SIG-M5 treated with dmso at 0.1 percent for 504 hours (cell line): ENCODE data around the gene CDRT15.
"Not testable (repeated sequence)": the region's sequence is repeated elsewhere in the genome, so short reads cannot be mapped to it uniquely, and the experiment has no call there.

Experiments used
- DNase-seq: peaks from one replicate; lab custom pipeline; 2025; ENCODE audit not compliant: unreplicated experiment; lab: John Stamatoyannopoulos, UW

Gene CDRT15

GRCh38 chr17:14190774-14191173 is 45.9 kb downstream of the CDRT15 start:
- not testable (repeated sequence) for DNase-seq

DNA sequence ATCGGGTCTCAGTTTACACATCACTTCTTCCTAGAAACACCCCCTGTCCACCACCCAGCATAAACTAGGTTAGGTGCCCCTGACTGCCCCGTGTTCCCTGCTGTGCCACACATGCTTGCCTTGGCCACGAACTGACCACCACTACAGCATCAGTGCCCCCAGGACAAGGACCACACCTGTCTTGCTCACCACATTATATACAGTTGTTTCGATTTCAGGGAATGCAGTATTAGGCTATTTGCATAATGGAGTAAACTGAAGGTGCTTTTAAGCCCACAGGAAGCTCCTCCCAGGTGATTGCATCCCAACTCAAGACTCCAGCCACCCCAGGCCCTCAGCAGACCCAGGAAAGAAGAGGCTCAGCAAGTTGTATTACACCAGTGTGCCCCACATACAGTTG is 50.2 kb downstream of the CDRT15 start:
- DNase-seq: not testable (repeated sequence)
